Activated naive CD8-positive, alpha-beta T cell treated with anti-CD3 and anti-CD28 coated beads, Interleukin-2, amount 10 ng/mL, durations not matched to agents 7 days and 5 days (primary cell): Measurements from ENCODE around the gene CD164L2. TPM values are rescaled to one million over a fixed set of nuclear protein-coding genes. Genes with fewer than 3 reads are reported as not detected.
A peak's percentile ranks its signal among the peaks of the same experiment; 100 is the strongest.
"Not testable (repeated sequence)": the region's sequence is repeated elsewhere in the genome, so short reads cannot be mapped to it uniquely, and the experiment has no call there.

Source experiments
- ATAC-seq: fragments of 150-1000 bp; cut with Tn5 transposase; one replicate; pipeline ENCODE4 v1.10.0; 2021; ENCODE audit warnings: low read depth, moderate library complexity
- POLR2A ChIA-PET: fragments of 350-600 bp; sonication (Branson Sonifier 250); formaldehyde crosslinking; loops from one replicate; lab custom pipeline; 2021; ENCODE audit warnings: antibody characterized with exemption; lab: Charles Lee
- DNase-seq: peaks from one replicate; pipeline ENCODE4 v3.0.0; 2021
- H3K27ac Mint-ChIP-seq: one replicate; pipeline ENCODE4 v1.8.0; 2022; ENCODE audit warnings: mild to moderate bottlenecking, mixed read lengths
- H3K27me3 Mint-ChIP-seq: one replicate; pipeline ENCODE4 v1.8.0; 2022; ENCODE audit warnings: mild to moderate bottlenecking, moderate library complexity, mixed read lengths
- H3K36me3 Mint-ChIP-seq: one replicate; pipeline ENCODE4 v1.8.0; 2021; ENCODE audit warnings: mild to moderate bottlenecking, mixed read lengths
- H3K4me1 Mint-ChIP-seq: one replicate; pipeline ENCODE4 v1.8.0; 2021; ENCODE audit warnings: mixed read lengths
- H3K4me3 Mint-ChIP-seq: one replicate; pipeline ENCODE4 v1.8.0; 2022; ENCODE audit warnings: mild to moderate bottlenecking, moderate library complexity, mixed read lengths
- H3K9me3 Mint-ChIP-seq: one replicate; pipeline ENCODE4 v1.8.0; 2021; ENCODE audit warnings: mixed read lengths
- total RNA-seq, 2 experiments: library from RNA; stranded (reverse); gene quantifications; one replicate each; pipeline ENCODE4 v1.2.3, GENCODE V29; 2021

Gene CD164L2
- total RNA-seq = not detected

GRCh38 chr1:27383039-27383605 is at the start of gene CD164L2:
CD164L2 (minus strand) TSS chr1:27383333; CDS start chr1:27383239, 94 bp downstream.
- Mint-ChIP-seq H3K4me3 (no peak within 1 kb of the TSS), H3K27me3 (peaks cover 11% of the 10 kb centered on the region)
- POLR2A ChIA-PET = interaction anchor here (0.7 to 0.8 kb wide), 3 partner anchors 8 to 82 kb away, joined by 3 read pairs; no protein-coding TSS in a partner anchor

GRCh38 chr1:27432725-27433124 is 49.6 kb upstream of the CD164L2 start:
- ATAC-seq, DNase-seq, H3K27ac Mint-ChIP-seq, POLR2A ChIA-PET, H3K9me3 Mint-ChIP-seq, H3K4me3 Mint-ChIP-seq, H3K27me3 Mint-ChIP-seq: not testable (repeated sequence)
- peaks cover 52% of the 10 kb centered on the region for H3K4me1 Mint-ChIP-seq
- peaks cover 12% of the 10 kb centered on the region for H3K36me3 Mint-ChIP-seq

More at GRCh38 chr1:27383039-27383605, at the start of gene CD164L2:
- H3K9me3 Mint-ChIP-seq = no peaks in the 10 kb centered on the region
- peak; percentile 29 for ATAC-seq
- H3K4me1 Mint-ChIP-seq = peaks cover 2% of the 10 kb centered on the region
- no peaks in the 10 kb centered on the region for H3K36me3 Mint-ChIP-seq
- H3K27ac Mint-ChIP-seq = no peak within 1 kb of the TSS
- DNase-seq = peak; percentile 66

- peaks cover 17% of the 10 kb centered on the region for H3K36me3 Mint-ChIP-seq
Observed at GRCh38 chr1:27431601-27431940, 48.4 kb upstream of the CD164L2 start.

GRCh38 chr1:27430903-27431600 is 47.9 kb upstream of the CD164L2 start:
- peak; percentile 79 for ATAC-seq
- Mint-ChIP-seq H3K9me3 (no peaks in the 10 kb centered on the region), H3K27ac (peak overlapping the region; percentile 77), H3K27me3 (no peaks in the 10 kb centered on the region), H3K4me3 (peak overlapping the region; percentile 66), H3K4me1 (peaks cover 44% of the 10 kb centered on the region), H3K36me3 (peaks cover 19% of the 10 kb centered on the region)
- no peak for DNase-seq
- POLR2A ChIA-PET = interaction anchor here (0.7 to 1.5 kb wide), 4 partner anchors 59 to 276 kb away, joined by 3 to 6 read pairs (median 4); partner anchors contain the start of genes SLC9A1 and WASF2

More at GRCh38 chr1:27431601-27431940, 48.4 kb upstream of the CD164L2 start:
- Mint-ChIP-seq H3K27ac (no peak overlapping the region), H3K27me3 (no peaks in the 10 kb centered on the region), H3K9me3 (no peaks in the 10 kb centered on the region), H3K4me3 (no peak overlapping the region), H3K4me1 (peaks cover 47% of the 10 kb centered on the region)
- ATAC-seq (no peak), DNase-seq (no peak)
- POLR2A ChIA-PET = no interaction called here

- POLR2A ChIA-PET = interaction anchor here (0.6 to 2.1 kb wide), 7 partner anchors 10 to 1075 kb away, joined by 3 to 8 read pairs (median 4); partner anchors contain the start of genes IFI6 and WASF2
- peaks cover 39% of the 10 kb centered on the region for H3K4me1 Mint-ChIP-seq
- ATAC-seq = no peak
- H3K36me3 Mint-ChIP-seq = peaks cover 23% of the 10 kb centered on the region
- H3K27ac Mint-ChIP-seq = peak overlapping the region; percentile 62
- H3K4me3 Mint-ChIP-seq = peak overlapping the region; percentile 80
- no peaks in the 10 kb centered on the region for H3K9me3 Mint-ChIP-seq
- no peak for DNase-seq
- no peaks in the 10 kb centered on the region for H3K27me3 Mint-ChIP-seq
Observed at GRCh38 chr1:27429029-27429425, 45.9 kb upstream of the CD164L2 start.

- H3K9me3 Mint-ChIP-seq = no peaks in the 10 kb centered on the region
- no peaks in the 10 kb centered on the region for H3K27me3 Mint-ChIP-seq
- H3K27ac Mint-ChIP-seq = peak overlapping the region; percentile 62
- DNase-seq = no peak
- H3K4me1 Mint-ChIP-seq = peaks cover 40% of the 10 kb centered on the region
- peak overlapping the region; percentile 80 for H3K4me3 Mint-ChIP-seq
- no peak for ATAC-seq
- POLR2A ChIA-PET = interaction anchor here (0.6 to 2.1 kb wide), 7 partner anchors 10 to 1075 kb away, joined by 3 to 8 read pairs (median 4); partner anchors contain the start of genes IFI6 and WASF2
- peaks cover 20% of the 10 kb centered on the region for H3K36me3 Mint-ChIP-seq
Observed at GRCh38 chr1:27428316-27429028, 45.3 kb upstream of the CD164L2 start.

GRCh38 chr1:27427816-27428315 is 44.7 kb upstream of the CD164L2 start:
- DNase-seq (no peak), ATAC-seq (no peak)
- H3K4me3 Mint-ChIP-seq = peak overlapping the region; percentile 80
- peak overlapping the region; percentile 62 for H3K27ac Mint-ChIP-seq
- H3K27me3 Mint-ChIP-seq = no peaks in the 10 kb centered on the region
- POLR2A ChIA-PET = interaction anchor here (0.6 to 2.1 kb wide), 3 partner anchors 96 to 1096 kb away, joined by 5 to 8 read pairs (median 5); no protein-coding TSS in a partner anchor
- H3K9me3 Mint-ChIP-seq = no peaks in the 10 kb centered on the region
- peaks cover 38% of the 10 kb centered on the region for H3K4me1 Mint-ChIP-seq
- H3K36me3 Mint-ChIP-seq = peaks cover 18% of the 10 kb centered on the region

- no peak for ATAC-seq
- no peaks in the 10 kb centered on the region for H3K9me3 Mint-ChIP-seq
- POLR2A ChIA-PET = interaction anchor here (0.6 to 2.1 kb wide), 3 partner anchors 97 to 1095 kb away, joined by 5 to 8 read pairs (median 5); no protein-coding TSS in a partner anchor
- no peak overlapping the region for H3K4me3 Mint-ChIP-seq
- H3K4me1 Mint-ChIP-seq = peaks cover 42% of the 10 kb centered on the region
- H3K27ac Mint-ChIP-seq = no peak overlapping the region
- peaks cover 18% of the 10 kb centered on the region for H3K36me3 Mint-ChIP-seq
- no peaks in the 10 kb centered on the region for H3K27me3 Mint-ChIP-seq
- no peak for DNase-seq
Observed at GRCh38 chr1:27427329-27427728, 44.2 kb upstream of the CD164L2 start.

GRCh38 chr1:27423709-27424108 is 40.6 kb upstream of the CD164L2 start:
- POLR2A ChIA-PET = interaction anchor here (0.7 kb wide), 1 partner anchor 287 kb away, joined by 3 read pairs; no protein-coding TSS in a partner anchor
- DNase-seq = no peak
- Mint-ChIP-seq H3K4me3 (no peak overlapping the region), H3K9me3 (no peaks in the 10 kb centered on the region), H3K27ac (no peak overlapping the region), H3K27me3 (no peaks in the 10 kb centered on the region), H3K4me1 (peaks cover 28% of the 10 kb centered on the region), H3K36me3 (peaks cover 20% of the 10 kb centered on the region)
- ATAC-seq = no peak

- peak overlapping the region; percentile 54 for H3K27ac Mint-ChIP-seq
- no peak for DNase-seq
- peaks cover 32% of the 10 kb centered on the region for H3K36me3 Mint-ChIP-seq
- no peaks in the 10 kb centered on the region for H3K9me3 Mint-ChIP-seq
- H3K27me3 Mint-ChIP-seq = no peaks in the 10 kb centered on the region
- POLR2A ChIA-PET = interaction anchor here (0.6 to 1.7 kb wide), 2 partner anchors 11 to 92 kb away, joined by 3 read pairs; no protein-coding TSS in a partner anchor
- H3K4me1 Mint-ChIP-seq = peaks cover 24% of the 10 kb centered on the region
- peak; percentile 40 for ATAC-seq
- H3K4me3 Mint-ChIP-seq = peak overlapping the region; percentile 8
Observed at GRCh38 chr1:27418326-27419185, 35.4 kb upstream of the CD164L2 start.

GRCh38 chr1:27417713-27418112 is 34.6 kb upstream of the CD164L2 start:
- Mint-ChIP-seq H3K4me3 (no peak overlapping the region), H3K9me3 (no peaks in the 10 kb centered on the region), H3K4me1 (peaks cover 22% of the 10 kb centered on the region), H3K36me3 (peaks cover 37% of the 10 kb centered on the region), H3K27me3 (no peaks in the 10 kb centered on the region), H3K27ac (no peak overlapping the region)
- ATAC-seq (no peak), DNase-seq (no peak)
- POLR2A ChIA-PET = interaction anchor here (1.7 kb wide), 1 partner anchor 12 kb away, joined by 3 read pairs; no protein-coding TSS in a partner anchor
